GM23338 (cell line): Measurements from ENCODE around the gene PHKA2. TPM values are rescaled to one million over a fixed set of nuclear protein-coding genes. Genes with fewer than 3 reads are reported as not detected.
A peak's percentile ranks its signal among the peaks of the same experiment; 100 is the strongest.

Source experiments
- ATAC-seq: fragments of 200-7000 bp; cut with Tn5 transposase; 3 replicates; pipeline ENCODE4 v1.9.1; 2020
- DNase-seq: peaks from one replicate; pipeline ENCODE4 v3.0.0-alpha.2; 2015; ENCODE audit warnings: low spot score
- H2AFZ ChIP-seq: fragments of 200-600 bp; sonication (generic); 2 replicates; pipeline ENCODE4 v1.8.0; 2016; ENCODE audit warnings: antibody characterized with exemption, mild to moderate bottlenecking, moderate library complexity
- H3F3A ChIP-seq: fragments of 200-600 bp; sonication (generic); replicated peaks from 2 replicates; pipeline ENCODE4 v1.8.0; 2017; ENCODE audit warnings: antibody characterized with exemption, mixed run types, low read depth
- H3K27ac ChIP-seq: fragments of 200-600 bp; sonication (generic); 2 replicates; pipeline ENCODE4 v1.6.1; 2016; ENCODE audit warnings: low read depth
- H3K27me3 ChIP-seq: fragments of 200-600 bp; sonication (generic); 2 replicates; pipeline ENCODE4 v1.8.0; 2016; ENCODE audit warnings: mild to moderate bottlenecking, mixed run types, moderate library complexity; ENCODE audit not compliant: insufficient read depth
- H3K36me3 ChIP-seq: fragments of 200-600 bp; sonication (generic); 2 replicates; pipeline ENCODE4 v1.8.0; 2016; ENCODE audit warnings: mild to moderate bottlenecking; ENCODE audit not compliant: insufficient read depth
- H3K4me1 ChIP-seq: fragments of 200-600 bp; sonication (generic); 2 replicates; pipeline ENCODE4 v1.8.0; 2016; ENCODE audit warnings: mild to moderate bottlenecking, moderate library complexity; ENCODE audit not compliant: insufficient read depth
- H3K4me2 ChIP-seq: fragments of 200-600 bp; sonication (generic); 2 replicates; pipeline ENCODE4 v1.7.1; 2017; ENCODE audit warnings: mixed run types
- H3K4me3 ChIP-seq: fragments of 200-600 bp; sonication (generic); 2 replicates; pipeline ENCODE4 v1.6.1; 2016; ENCODE audit warnings: mixed run types
- H3K79me2 ChIP-seq: fragments of 200-600 bp; sonication (generic); replicated peaks from 2 replicates; pipeline ENCODE4 v1.8.0; 2017; ENCODE audit warnings: mild to moderate bottlenecking; ENCODE audit not compliant: insufficient read depth
- H3K9me2 ChIP-seq: fragments of 200-600 bp; sonication (generic); 2 replicates; pipeline ENCODE4 v1.8.0; 2017; ENCODE audit not compliant: insufficient read depth
- H4K20me1 ChIP-seq: fragments of 200-600 bp; sonication (generic); replicated peaks from 2 replicates; pipeline ENCODE4 v1.8.0; 2017; ENCODE audit warnings: mild to moderate bottlenecking; ENCODE audit not compliant: insufficient read depth
- H3K27ac Mint-ChIP-seq: 2 replicates; pipeline ENCODE4 v1.8.0; 2020; ENCODE audit warnings: inconsistent platforms, mild to moderate bottlenecking, moderate library complexity, mixed read lengths
- H3K27me3 Mint-ChIP-seq: 3 replicates; pipeline ENCODE4 v1.8.0; 2022; ENCODE audit warnings: low read depth, mild to moderate bottlenecking, moderate library complexity, mixed read lengths, inconsistent platforms; ENCODE audit not compliant: insufficient read depth, poor library complexity
- H3K36me3 Mint-ChIP-seq: 3 replicates; pipeline ENCODE4 v1.8.0; 2021; ENCODE audit warnings: low read depth, mild to moderate bottlenecking, inconsistent platforms, moderate library complexity, mixed read lengths
- H3K4me1 Mint-ChIP-seq: 3 replicates; pipeline ENCODE4 v1.8.0; 2020; ENCODE audit warnings: mild to moderate bottlenecking, inconsistent platforms, mixed read lengths
- H3K4me3 Mint-ChIP-seq: 3 replicates; pipeline ENCODE4 v1.8.0; 2021; ENCODE audit warnings: moderate library complexity, mild to moderate bottlenecking, inconsistent platforms, mixed read lengths
- H3K9me3 Mint-ChIP-seq: 3 replicates; pipeline ENCODE4 v1.8.0; 2020; ENCODE audit warnings: moderate library complexity, mild to moderate bottlenecking, inconsistent platforms, mixed read lengths
- CTCF ChIP-seq, 2 experiments: fragments of 200-600 bp in 1 of 2; sonication (generic) in 1 of 2; conservative IDR thresholded peaks; 2 replicates each; pipeline versions ENCODE4 v1.5.1 to v1.6.1; 2016 to 2017; ENCODE audit warnings: antibody characterized with exemption in 2 of 2, low read depth in 2 of 2, mild to moderate bottlenecking in 2 of 2, moderate library complexity in 1 of 2
- NANOG ChIP-seq: IDR thresholded peaks from 2 replicates; pipeline ENCODE4 v1.6.1; 2016; ENCODE audit warnings: antibody characterized with exemption, borderline replicate concordance
- POLR2AphosphoS5 ChIP-seq: IDR thresholded peaks from 2 replicates; pipeline ENCODE4 v1.6.1; 2016; ENCODE audit warnings: antibody characterized with exemption, low read depth
- ZNF462 ChIP-seq: fragments of 250-450 bp; sonication (Bioruptor Pico); IDR thresholded peaks from 2 replicates; pipeline ENCODE4 v1.5.0; 2020; ENCODE audit warnings: mild to moderate bottlenecking, moderate library complexity
- polyA plus RNA-seq: library from polyadenylated mRNA; unstranded; fragments of >200 nt; fragmentation: Nextera tagmentation; extraction: Ambion mirVana; gene quantifications from 2 replicates; pipeline ENCODE4 v1.2.1, GENCODE V29; 2016
- total RNA-seq: library from RNA; depleted of rRNA; stranded (reverse); fragments of >200 nt; shearing (Covaris generic); gene quantifications from 2 replicates; pipeline ENCODE4 v1.2.3, GENCODE V29; 2014

Gene PHKA2
- total and polyA plus RNA-seq, 2 experiments from 2014 or later = 8.0 to 23.9 TPM

- no peak for TF ChIP-seq ZNF462
- TF ChIP-seq POLR2AphosphoS5 = no peak
- TF ChIP-seq NANOG = no peak
These were observed 83.4 kb downstream of the PHKA2 start (continued) for GRCh38 chrX:18900401-18900976.

- peaks cover 12% of the 10 kb centered on the region; the same call in 2 of the 3 replicates for H3K36me3 Mint-ChIP-seq
- Histone ChIP-seq H3K4me3 (no peak overlapping the region), H3K79me2 (no peaks in the 10 kb centered on the region), H3F3A (no peaks in the 10 kb centered on the region), H3K4me1 (no peaks in the 10 kb centered on the region), H3K27ac (no peak overlapping the region), H3K27me3 (no peaks in the 10 kb centered on the region), H3K36me3 (no peaks in the 10 kb centered on the region), H3K4me2 (no peak overlapping the region), H3K9me2 (no peaks in the 10 kb centered on the region), H2AFZ (no peak overlapping the region), H4K20me1 (no peaks in the 10 kb centered on the region)
- peak; percentile 63 for ATAC-seq
- peak; percentile 35 for DNase-seq
- TF ChIP-seq CTCF (conservative IDR thresholded peaks at IDR 0.05; ENCODE audit: low read depth in 2 of 2) = peak; percentile 54 to 70
- TF ChIP-seq ZNF462 = no peak
- no peaks in the 10 kb centered on the region for H3K9me3 Mint-ChIP-seq
- H3K4me1 Mint-ChIP-seq = peaks cover 5% of the 10 kb centered on the region
- H3K27me3 Mint-ChIP-seq = peaks cover 2% of the 10 kb centered on the region
- H3K4me3 Mint-ChIP-seq = no peak overlapping the region
- no peak overlapping the region for H3K27ac Mint-ChIP-seq
These were observed 84.0 kb downstream of the PHKA2 start for GRCh38 chrX:18899796-18900380.
